CD4-positive, alpha-beta T cell treated with Interleukin-21 for 1 hour (primary cell): ENCODE data around the gene MEIOSIN.
"Not testable (repeated sequence)": the region's sequence is repeated elsewhere in the genome, so short reads cannot be mapped to it uniquely, and the experiment has no call there.

Experiments used
- DNase-seq: peaks from one replicate; pipeline ENCODE4 v3.0.0-alpha.2; 2020

Gene MEIOSIN

GRCh38 chr19:45782162-45782691, 49.0 kb downstream of the MEIOSIN start, which contains the start of gene DMPK:
DMPK (minus strand) TSS chr19:45782490; CDS start chr19:45782352, 138 bp downstream.
- DNase-seq, result no peak

DNA sequence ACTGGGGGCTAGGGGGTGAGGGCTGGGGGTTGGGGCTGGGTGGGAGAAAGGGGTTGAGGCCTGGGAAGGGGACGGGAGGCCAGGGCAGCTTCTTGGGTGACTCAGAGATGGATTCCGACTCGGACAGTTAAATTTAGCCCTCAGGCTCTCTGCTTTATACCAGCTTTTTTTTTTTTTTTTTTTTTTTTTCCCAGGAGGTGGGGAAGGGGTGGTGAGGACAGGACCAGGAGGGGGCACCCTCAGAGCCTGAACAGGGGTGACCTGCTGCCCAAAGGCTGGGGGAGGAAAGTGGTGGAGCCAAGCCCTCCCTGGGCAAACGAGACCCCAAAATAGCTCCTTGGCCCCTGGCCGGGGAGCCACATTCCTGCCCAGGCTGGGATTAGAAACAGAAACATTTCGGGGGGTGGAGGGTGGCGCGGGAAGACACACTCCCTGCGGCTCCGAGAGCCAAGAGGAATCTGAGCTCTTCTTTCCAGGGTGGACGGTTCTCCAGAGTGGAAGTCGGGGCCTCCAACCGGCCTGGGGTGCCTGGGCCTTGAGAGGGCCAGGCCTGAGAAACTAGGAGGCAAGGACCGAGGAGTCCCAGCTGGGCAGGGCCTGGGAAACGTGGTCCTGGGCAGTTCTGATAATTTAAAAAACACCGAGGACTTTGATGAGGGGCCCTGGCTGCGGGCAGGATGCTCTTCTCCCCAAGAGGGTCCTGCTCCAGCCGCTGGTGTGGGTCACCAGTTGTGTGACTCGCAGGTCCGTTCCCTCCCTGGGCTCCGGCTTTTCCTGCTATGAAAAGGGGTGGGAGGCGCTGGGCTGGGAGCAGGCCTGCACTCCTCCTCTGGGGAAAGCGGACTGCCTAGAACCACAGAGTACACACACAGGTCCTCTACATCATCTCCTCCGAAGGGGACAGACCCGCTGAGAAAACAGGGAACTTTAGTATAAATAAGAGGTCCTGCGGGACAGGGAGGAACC, 49.9 kb downstream of the MEIOSIN start:
- DNase-seq, result no peak

DNA sequence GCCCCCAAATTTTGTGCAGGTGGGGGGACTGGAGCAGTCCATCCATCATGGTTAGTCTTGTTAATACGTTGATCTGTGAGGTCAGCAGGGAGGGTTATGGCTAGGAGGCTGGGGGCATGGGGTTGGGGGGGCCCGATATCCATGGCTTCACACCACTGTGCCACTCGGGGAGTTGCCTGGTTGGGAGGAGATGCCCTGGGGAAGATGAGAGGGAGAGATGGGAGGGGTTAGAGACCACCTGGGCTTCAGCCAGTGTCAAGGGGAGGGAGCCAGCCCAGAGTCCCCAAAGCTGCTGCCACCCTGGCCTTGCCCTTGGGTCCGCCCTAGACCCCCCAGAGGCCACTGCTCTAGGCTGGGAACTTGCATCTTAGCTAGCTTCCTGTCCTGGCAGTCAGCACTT, 50.9 kb downstream of the MEIOSIN start:
- no peak for DNase-seq

GRCh38 chr19:45785097-45785496, 51.9 kb downstream of the MEIOSIN start:
- no peak for DNase-seq

DNA sequence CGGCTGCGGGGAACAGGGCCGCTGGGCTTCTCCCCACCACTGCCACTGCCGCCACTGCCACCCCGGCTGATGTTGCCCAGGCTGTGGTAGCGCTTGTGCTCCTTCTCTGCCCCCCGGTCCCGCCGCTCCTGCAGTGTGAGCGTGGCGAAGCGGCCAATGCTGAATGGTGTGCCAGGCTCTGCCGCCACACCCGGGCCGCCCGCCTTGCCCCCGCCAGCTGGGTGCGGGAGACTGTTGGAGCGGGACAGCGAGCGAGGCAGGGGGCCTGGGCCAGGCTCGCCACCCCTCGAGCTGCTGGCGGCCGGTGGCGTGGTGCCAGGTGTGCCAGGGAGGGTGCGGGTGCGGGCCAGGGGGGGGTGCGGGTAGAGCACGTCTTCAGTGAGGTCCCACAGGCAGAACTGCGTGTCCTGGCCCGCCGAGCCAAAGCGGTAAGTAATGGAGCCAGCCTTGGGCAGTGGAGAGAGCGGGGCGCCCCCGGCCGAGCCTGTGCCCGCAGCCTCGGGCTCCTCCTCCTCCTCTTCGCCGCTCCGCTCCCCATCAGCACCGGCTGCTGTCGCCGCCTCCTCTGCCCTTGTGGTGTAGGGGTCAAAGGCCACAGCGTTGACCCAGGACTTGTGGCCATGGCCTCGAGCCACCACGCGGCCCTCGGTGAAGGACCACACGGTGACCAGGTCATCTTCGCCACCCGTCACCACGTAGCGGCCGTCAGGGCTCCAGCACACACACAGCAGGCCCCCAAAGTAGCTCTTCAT, 52.7 kb downstream of the MEIOSIN start:
- no peak for DNase-seq

- no peak for DNase-seq
Observed at GRCh38 chr19:45786533-45786894, 53.3 kb downstream of the MEIOSIN start.

DNA sequence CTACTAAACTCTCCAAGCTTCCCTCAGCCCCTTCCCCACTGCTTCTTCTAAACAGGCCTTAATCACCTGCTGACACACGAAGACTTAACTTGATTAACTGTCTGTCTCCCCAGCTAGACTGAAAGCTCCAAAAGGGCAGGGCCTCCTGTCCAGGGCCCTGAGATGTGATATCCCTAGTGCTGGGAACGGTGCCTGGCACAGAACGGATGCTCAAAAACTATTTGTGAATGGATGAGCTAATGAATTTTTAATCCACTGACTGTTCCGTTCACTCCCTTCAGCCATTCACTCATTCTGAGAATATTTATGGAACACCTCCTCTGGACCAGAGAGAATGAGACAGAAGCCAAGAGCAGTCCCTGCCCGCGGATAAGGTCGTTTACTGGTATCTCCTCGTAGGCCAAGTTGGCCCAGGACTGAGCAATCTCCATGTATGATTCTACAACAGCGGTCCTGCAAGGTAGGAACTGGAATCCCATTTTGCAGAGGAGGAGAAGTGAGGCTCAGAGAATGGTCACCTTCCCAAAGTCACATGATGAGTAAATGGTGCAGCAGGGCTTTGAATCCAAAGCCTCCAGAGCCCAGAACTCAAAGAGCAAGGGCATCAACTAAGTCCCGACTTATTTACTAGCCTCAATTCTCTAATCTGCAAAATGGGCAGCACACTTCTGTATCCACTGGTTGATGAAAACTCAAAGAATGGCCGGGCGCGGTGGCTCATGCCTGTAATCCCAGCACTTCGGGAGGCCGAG, 56.0 kb downstream of the MEIOSIN start:
- DNase-seq, result no peak

- DNase-seq, result peak; percentile 57
Observed at GRCh38 chr19:45790942-45791341, 57.7 kb downstream of the MEIOSIN start.

- no peak for DNase-seq
Observed at GRCh38 chr19:45791744-45792469, 58.7 kb downstream of the MEIOSIN start.

- DNase-seq, result peak; percentile 99
Observed at GRCh38 chr19:45792470-45793177, 59.4 kb downstream of the MEIOSIN start, which contains the start of gene DMWD. DMWD (minus strand) TSS chr19:45792845; CDS start chr19:45792756, 89 bp downstream.

DNA sequence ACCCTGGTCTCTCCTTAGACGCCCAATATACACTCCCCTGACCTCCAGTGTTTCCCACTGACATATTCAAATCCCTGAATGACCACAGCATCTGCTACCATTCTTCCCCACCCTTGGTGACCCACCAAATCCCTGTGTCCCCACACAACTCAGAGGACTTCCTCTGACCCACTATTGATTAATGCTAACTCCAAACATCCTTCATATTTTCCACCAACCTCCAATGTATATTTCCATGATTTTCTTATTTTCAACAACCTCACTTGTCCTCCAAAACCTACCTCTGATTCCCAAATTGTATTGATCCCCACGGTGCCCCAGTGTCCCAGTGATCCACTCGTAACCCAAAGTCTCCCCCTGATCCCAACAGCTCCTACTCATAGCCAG, 59.9 kb downstream of the MEIOSIN start:
- DNase-seq, result no peak

GRCh38 chr19:45793876-45794275, 60.6 kb downstream of the MEIOSIN start:
- no peak for DNase-seq

DNA sequence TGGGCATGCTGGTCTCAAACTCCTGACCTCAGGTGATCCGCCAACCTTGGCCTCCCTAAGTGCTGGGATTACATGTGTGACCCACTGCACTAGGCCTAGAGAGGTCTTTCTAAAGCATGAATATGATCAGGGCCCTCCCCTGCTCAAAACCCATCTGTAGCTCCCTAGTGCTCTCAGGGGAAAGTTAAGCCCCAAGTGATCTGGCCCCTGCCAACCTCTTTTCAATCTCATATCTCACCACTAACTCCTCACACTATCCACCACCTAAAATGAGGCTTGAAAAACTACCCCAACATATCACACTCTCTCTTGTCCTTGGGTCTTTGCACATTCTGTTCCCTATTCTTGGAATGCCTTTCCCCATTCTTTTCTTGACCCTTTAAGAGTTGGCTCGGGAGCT, 61.4 kb downstream of the MEIOSIN start:
- no peak for DNase-seq

DNA sequence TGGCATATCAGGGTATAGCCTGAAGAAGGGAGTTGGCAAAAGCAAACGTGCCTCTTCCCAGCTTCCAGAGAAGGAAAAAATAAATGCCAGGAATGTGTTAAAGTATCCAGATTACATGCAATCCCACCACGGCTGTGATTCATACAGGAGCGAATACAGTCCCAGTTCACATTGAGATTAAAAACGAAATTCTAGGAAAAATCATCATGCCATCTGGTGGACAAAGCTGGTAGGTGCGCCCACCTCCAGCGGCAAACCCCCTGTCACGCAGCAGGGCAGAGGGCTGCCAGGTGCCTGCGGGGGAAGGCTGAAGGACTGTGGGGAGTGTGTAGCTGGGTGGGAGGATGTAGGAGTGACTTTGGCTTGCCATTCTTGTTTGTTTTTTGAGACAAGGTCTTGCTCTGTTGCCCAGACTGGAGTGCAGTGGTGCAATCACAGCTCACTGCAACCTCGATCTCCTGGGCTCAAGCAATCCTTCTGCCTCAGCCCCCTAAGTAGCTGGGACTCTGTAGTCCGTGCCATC, 65.8 kb downstream of the MEIOSIN start:
- peak; percentile 70 for DNase-seq

DNA sequence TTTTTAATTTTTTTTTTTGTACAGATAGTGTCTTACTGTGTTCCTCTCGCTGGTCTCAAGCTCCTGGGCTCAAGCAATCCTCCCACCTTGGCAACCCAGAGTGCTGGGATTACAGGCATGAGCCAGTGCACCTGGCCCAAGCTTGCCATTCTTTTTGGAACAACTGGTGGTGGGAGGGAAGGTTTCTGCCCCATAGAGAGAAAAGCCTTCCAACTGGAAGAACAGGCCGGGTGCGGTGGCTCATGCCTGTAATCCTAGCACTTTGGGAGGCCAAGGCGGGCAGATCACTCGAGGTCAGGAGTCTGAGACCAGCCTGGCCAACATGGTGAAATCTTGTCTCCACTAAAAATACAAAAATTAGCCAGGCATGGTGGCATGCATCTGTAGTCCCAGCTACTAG, 66.3 kb downstream of the MEIOSIN start:
- DNase-seq, result not testable (repeated sequence)

- DNase-seq, result no peak
Observed at GRCh38 chr19:45800070-45800553, 66.9 kb downstream of the MEIOSIN start.

GRCh38 chr19:45801603-45802175, 68.5 kb downstream of the MEIOSIN start:
- DNase-seq, result no peak

DNA sequence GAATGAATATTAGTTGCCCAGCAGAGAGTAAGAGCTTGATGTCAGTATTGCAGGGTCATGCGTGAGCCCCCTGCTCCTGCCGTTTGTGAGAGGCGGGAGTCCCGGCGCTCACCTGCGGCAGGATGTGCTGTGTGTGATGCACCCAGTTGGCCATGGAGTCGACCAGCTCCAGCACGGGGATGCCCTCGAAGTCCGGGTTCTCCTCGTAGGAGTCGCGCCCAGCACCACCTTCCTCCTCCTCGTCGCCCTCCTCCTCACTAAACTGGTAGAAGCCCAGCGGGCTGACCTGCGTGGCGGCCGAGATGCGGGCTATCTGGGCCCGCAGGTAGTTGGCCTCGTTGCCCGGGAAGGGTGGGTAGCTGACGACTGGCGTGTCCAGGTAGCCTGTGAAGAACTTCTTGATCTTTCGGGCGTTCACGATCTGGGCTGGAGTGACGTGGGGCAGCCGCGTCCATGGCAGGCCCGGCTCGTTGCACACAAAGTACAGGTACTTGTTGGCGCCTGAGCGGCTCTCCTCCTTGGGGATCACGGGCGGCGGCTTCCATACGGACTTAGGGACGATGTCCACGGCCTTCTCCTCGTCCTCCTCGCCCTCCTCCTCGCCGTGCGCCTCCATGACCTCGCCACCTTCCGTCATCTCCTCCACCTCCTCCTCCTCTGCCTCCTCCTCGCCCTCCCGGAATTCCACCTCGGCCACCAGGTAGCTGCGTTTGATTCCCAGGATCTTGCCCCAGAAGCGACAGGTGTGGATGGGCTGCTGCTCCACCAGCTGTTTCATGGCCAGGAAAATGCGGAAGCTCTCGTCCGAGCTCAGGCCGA, 71.1 kb downstream of the MEIOSIN start:
- DNase-seq, result no peak

DNA sequence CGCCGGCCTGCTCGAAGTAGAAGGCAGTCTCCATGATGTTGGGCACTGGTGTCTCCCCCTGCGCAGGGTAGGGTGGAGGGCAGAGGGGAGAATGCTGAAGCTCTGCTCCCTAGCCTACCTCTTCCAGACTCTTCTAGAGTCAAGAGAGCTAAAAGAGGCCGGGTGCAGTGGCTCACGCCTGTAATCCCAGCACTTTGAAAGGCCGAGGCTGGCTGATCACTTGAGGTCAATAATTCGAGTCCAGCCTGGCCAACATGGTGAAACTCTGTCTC, 71.7 kb downstream of the MEIOSIN start:
- DNase-seq, result no peak

DNA sequence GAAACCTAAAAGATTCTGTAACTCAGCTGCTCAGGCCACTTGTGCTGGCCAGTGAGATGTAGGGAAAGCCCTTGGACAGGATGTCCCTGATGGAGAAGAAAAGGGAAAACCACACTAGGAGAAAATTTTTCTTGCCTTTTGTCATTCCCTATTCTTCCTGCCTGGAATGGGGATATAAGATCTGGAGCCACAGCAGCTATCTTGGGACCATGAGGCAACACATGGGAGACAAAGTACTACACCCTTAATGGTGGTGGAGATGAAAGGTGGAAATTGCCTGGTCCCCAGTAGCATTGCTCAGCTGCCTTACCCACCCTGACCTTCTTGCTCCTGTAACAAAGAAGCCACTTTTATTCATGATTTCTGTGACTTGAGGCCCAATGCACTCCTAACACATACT, 72.5 kb downstream of the MEIOSIN start:
- no peak for DNase-seq
